HEK293 (cell line): ENCODE data around the gene C5orf47.

Source experiments
- CTCF ChIA-PET: fragments of 350-600 bp; formaldehyde crosslinking; extraction: SDS; loops from one replicate; lab custom pipeline; 2021; ENCODE audit warnings: antibody characterized with exemption; lab: Yijun Ruan, JAX
- POLR2A ChIA-PET: fragments of 300-600 bp; formaldehyde crosslinking; extraction: SDS; loops from one replicate; lab custom pipeline; 2020; ENCODE audit warnings: antibody characterized with exemption, inconsistent platforms; lab: Yijun Ruan, JAX
- H3K27ac ChIP-seq: fragments of 200-500 bp; sonication (Bioruptor generic); 2 replicates; pipeline ENCODE4 v1.5.1; 2014; ENCODE audit warnings: low read depth, low read length, control low read depth, inconsistent platforms; ENCODE audit errors: extremely low read depth
- H3K36me3 ChIP-seq, 2 experiments: fragments of 200-500 bp in 1 of 2; sonication (Bioruptor generic) in 1 of 2; 1 replicate in 1 of 2; 2 replicates in 1 of 2; pipeline ENCODE4 v1.5.1; 2014 to 2017; ENCODE audit warnings: inconsistent platforms in 2 of 2, low read length in 2 of 2; ENCODE audit not compliant: control insufficient read depth in 2 of 2, insufficient read depth in 1 of 2
- H3K4me1 ChIP-seq: fragments of 200-500 bp; sonication (Bioruptor generic); 2 replicates; pipeline ENCODE4 v1.5.1; 2014; ENCODE audit warnings: mild to moderate bottlenecking, low read length, inconsistent platforms; ENCODE audit not compliant: control insufficient read depth, insufficient read depth
- H3K4me3 ChIP-seq: 2 replicates; pipeline ENCODE4 v1.5.1; 2011; ENCODE audit warnings: low read depth, mild to moderate bottlenecking, control low read depth, low read length, moderate library complexity
- H3K9me3 ChIP-seq: fragments of 200-500 bp; sonication (Bioruptor generic); 2 replicates; pipeline ENCODE4 v1.5.1; 2014; ENCODE audit warnings: low read depth, low read length, inconsistent platforms; ENCODE audit not compliant: control insufficient read depth, insufficient read depth
- BCL11B ChIP-seq: fragments of 450-650 bp; formaldehyde crosslinking; IDR thresholded peaks from 2 replicates; pipeline ENCODE4 v1.5.1; 2016; ENCODE audit warnings: low read depth, missing biosample characterization, missing genetic modification characterization
- GFI1B ChIP-seq: fragments of 450-650 bp; formaldehyde crosslinking; IDR thresholded peaks from 2 replicates; pipeline ENCODE4 v1.5.1; 2016; ENCODE audit warnings: missing biosample characterization, missing genetic modification characterization
- INSM2 ChIP-seq: fragments of 450-650 bp; formaldehyde crosslinking; IDR thresholded peaks from 2 replicates; pipeline ENCODE4 v1.5.1; 2016; ENCODE audit warnings: missing biosample characterization, missing genetic modification characterization
- PRDM2 ChIP-seq: fragments of 450-650 bp; formaldehyde crosslinking; IDR thresholded peaks from 2 replicates; pipeline ENCODE4 v1.5.1; 2016; ENCODE audit warnings: missing biosample characterization, missing genetic modification characterization, borderline replicate concordance
- REPIN1 ChIP-seq: fragments of 450-650 bp; formaldehyde crosslinking; IDR thresholded peaks from 2 replicates; pipeline ENCODE4 v1.5.1; 2017; ENCODE audit warnings: missing biosample characterization, missing genetic modification characterization, low read depth
- SCRT2 ChIP-seq: fragments of 450-650 bp; formaldehyde crosslinking; IDR thresholded peaks from 2 replicates; pipeline ENCODE4 v1.5.1; 2016; ENCODE audit warnings: missing biosample characterization, missing genetic modification characterization
- SP7 ChIP-seq: fragments of 450-650 bp; formaldehyde crosslinking; IDR thresholded peaks from 2 replicates; pipeline ENCODE4 v1.5.1; 2016; ENCODE audit warnings: missing biosample characterization, missing genetic modification characterization
- YY2 ChIP-seq: fragments of 450-650 bp; formaldehyde crosslinking; IDR thresholded peaks from 2 replicates; pipeline ENCODE4 v1.5.1; 2016; ENCODE audit warnings: missing biosample characterization, missing genetic modification characterization
- ZBTB49 ChIP-seq: fragments of 450-650 bp; formaldehyde crosslinking; IDR thresholded peaks from 2 replicates; pipeline ENCODE4 v1.5.1; 2016; ENCODE audit warnings: missing biosample characterization, missing genetic modification characterization, low read depth
- ZFP41 ChIP-seq: fragments of 450-650 bp; formaldehyde crosslinking; IDR thresholded peaks from 2 replicates; pipeline ENCODE4 v1.5.1; 2016; ENCODE audit warnings: missing biosample characterization, missing genetic modification characterization, borderline replicate concordance
- ZNF114 ChIP-seq: fragments of 450-650 bp; formaldehyde crosslinking; IDR thresholded peaks from 2 replicates; pipeline ENCODE4 v1.5.0; 2017; ENCODE audit warnings: missing biosample characterization, missing genetic modification characterization
- ZNF132 ChIP-seq: fragments of 450-650 bp; formaldehyde crosslinking; IDR thresholded peaks from 2 replicates; pipeline ENCODE4 v1.5.1; 2017; ENCODE audit warnings: missing biosample characterization, missing genetic modification characterization, borderline replicate concordance
- ZNF155 ChIP-seq: fragments of 450-650 bp; formaldehyde crosslinking; IDR thresholded peaks from 2 replicates; pipeline ENCODE4 v1.5.1; 2016; ENCODE audit warnings: missing biosample characterization, missing genetic modification characterization
- ZNF202 ChIP-seq: fragments of 450-650 bp; formaldehyde crosslinking; IDR thresholded peaks from 2 replicates; pipeline ENCODE4 v1.5.1; 2016; ENCODE audit warnings: missing biosample characterization, missing genetic modification characterization, borderline replicate concordance
- ZNF23 ChIP-seq: fragments of 450-650 bp; formaldehyde crosslinking; IDR thresholded peaks from 2 replicates; pipeline ENCODE4 v1.5.1; 2016; ENCODE audit warnings: missing biosample characterization, missing genetic modification characterization, borderline replicate concordance
- ZNF521 ChIP-seq: fragments of 450-650 bp; formaldehyde crosslinking; IDR thresholded peaks from 2 replicates; pipeline ENCODE4 v1.5.1; 2017; ENCODE audit warnings: missing biosample characterization, mild to moderate bottlenecking, missing genetic modification characterization
- ZNF558 ChIP-seq: fragments of 450-650 bp; formaldehyde crosslinking; IDR thresholded peaks from 2 replicates; pipeline ENCODE4 v1.5.1; 2016; ENCODE audit warnings: missing biosample characterization, missing genetic modification characterization
- ZNF623 ChIP-seq: fragments of 450-650 bp; formaldehyde crosslinking; IDR thresholded peaks from 2 replicates; pipeline ENCODE4 v1.5.1; 2016; ENCODE audit warnings: missing biosample characterization, missing genetic modification characterization
- ZNF660 ChIP-seq: fragments of 450-650 bp; IDR thresholded peaks from 2 replicates; pipeline ENCODE4 v1.5.1; 2018; ENCODE audit warnings: missing biosample characterization, mild to moderate bottlenecking, missing genetic modification characterization

C5orf47 gene

DNA sequence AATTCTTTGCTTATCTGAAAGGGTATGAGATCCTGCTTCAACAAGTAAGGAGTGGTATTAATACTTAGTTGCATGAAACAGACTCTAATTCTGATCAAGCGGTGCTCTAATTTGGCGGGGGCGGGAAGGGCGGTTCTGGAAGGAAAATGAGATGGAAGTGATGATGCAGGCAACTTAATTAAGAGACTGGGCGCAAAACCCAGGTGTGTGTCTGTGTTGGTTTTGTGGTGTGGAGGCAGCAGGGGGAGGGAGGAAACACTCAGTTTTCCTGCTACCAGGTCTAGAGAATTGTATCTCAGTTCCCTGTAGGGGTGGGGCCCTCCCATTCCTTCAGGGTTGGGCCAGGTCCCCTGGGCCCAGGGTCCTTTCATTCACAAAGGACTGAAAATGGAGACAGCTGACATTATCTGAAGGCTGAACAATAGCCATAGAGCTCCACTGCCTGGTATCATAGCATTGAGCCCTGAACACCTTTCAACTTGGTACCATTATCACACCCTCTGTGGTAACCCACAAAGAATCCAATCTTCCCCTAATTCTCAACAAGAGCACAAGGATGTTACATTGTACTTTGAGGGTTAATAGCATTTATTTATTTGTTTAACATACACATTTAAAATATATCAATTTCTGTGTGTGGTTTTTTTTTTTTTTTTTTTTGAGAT, 17.2 kb upstream of the C5orf47 start:
- H3K27ac ChIP-seq: no peak overlapping the region
- no peak overlapping the region for H3K4me3 ChIP-seq
- ChIA-PET CTCF (interaction anchor here (0.8 to 5.2 kb wide), 7 partner anchors 11 to 380 kb away, joined by 3 to 94 read pairs (median 5); partner anchors contain the start of gene BOD1), POLR2A (no interaction called here)
- H3K4me1 ChIP-seq: no peaks in the 10 kb centered on the region
- no peaks in the 10 kb centered on the region for H3K9me3 ChIP-seq
- no peak for TF ChIP-seq GFI1B (tag by site-specific recombination)
- no peak for TF ChIP-seq PRDM2
- no peak for TF ChIP-seq REPIN1
- TF ChIP-seq INSM2 (tag by site-specific recombination): no peak
- TF ChIP-seq SCRT2 (tag by site-specific recombination): no peak
- no peak for TF ChIP-seq ZNF623 (tag by site-specific recombination)
- no peak for TF ChIP-seq ZNF114 (tag by site-specific recombination)
- TF ChIP-seq ZBTB49: no peak
- no peak for TF ChIP-seq SP7
- TF ChIP-seq BCL11B: no peak
- no peak for TF ChIP-seq YY2 (tag by site-specific recombination)
- TF ChIP-seq ZNF132 (tag by site-specific recombination): no peak
- no peak for TF ChIP-seq ZNF521
- no peaks in the 10 kb centered on the region for H3K36me3 ChIP-seq

DNA sequence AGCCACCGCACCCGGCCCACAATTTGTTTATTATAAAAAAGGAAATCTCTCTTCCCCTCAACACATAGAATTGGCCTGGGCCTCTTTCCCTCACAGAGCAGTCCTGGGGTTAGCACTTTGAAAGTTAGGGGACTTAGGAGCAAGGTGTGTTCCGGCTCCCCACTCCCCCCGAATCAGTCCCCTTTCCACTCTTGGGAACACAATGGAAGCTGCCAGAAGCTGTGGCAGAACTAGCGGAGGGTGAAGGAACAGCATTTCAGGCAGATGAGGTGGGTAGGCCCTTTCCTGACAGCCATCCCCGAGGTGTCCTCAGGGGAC, 16.4 kb upstream of the C5orf47 start:
- CTCF ChIA-PET: interaction anchor here (0.6 to 5.2 kb wide), 22 partner anchors 9 to 459 kb away, joined by 3 to 94 read pairs (median 5); partner anchors contain the start of gene BOD1
- H3K4me3 ChIP-seq: no peak overlapping the region
- no peaks in the 10 kb centered on the region for H3K36me3 ChIP-seq
- no peak overlapping the region for H3K27ac ChIP-seq
- H3K9me3 ChIP-seq: no peaks in the 10 kb centered on the region
- POLR2A ChIA-PET: interaction anchor here (1.1 to 1.3 kb wide), 2 partner anchors 85 to 343 kb away, joined by 4 to 5 read pairs; partner anchors contain the start of gene CPEB4
- TF ChIP-seq ZNF132 (tag by site-specific recombination) (no peak), ZNF521 (no peak), ZNF155 (tag by site-specific recombination) (no peak), ZNF23 (tag by site-specific recombination) (no peak), ZNF558 (tag by site-specific recombination) (no peak), ZNF202 (tag by site-specific recombination) (no peak), ZFP41 (tag by site-specific recombination) (no peak), ZNF660 (no peak)
- TF ChIP-seq, all 188 proteins: peak for 0
- no peaks in the 10 kb centered on the region for H3K4me1 ChIP-seq
